ENCODE measurements around the gene GCC2. TPM values are rescaled to one million over a fixed set of nuclear protein-coding genes. Genes with fewer than 3 reads are reported as not detected.

The GCC2 gene
- total and polyA plus RNA-seq, 2 experiments from 2014 or later: 43.4 to 172 TPM

GRCh38 chr2:108538000-108538625 is 89.1 kb downstream of the GCC2 start:
- Histone ChIP-seq H3K9me2 (ENCODE audit: insufficient read depth) (no peaks in the 10 kb centered on the region), H3K27me3 (ENCODE audit: insufficient read depth) (peaks cover 13% of the 10 kb centered on the region), H3K4me1 (ENCODE audit: insufficient read depth) (peaks cover 9% of the 10 kb centered on the region), H3K4me3 (no peak overlapping the region), H3K36me3 (ENCODE audit: insufficient read depth) (no peaks in the 10 kb centered on the region), H3F3A (replicated peaks; ENCODE audit: low read depth) (no peaks in the 10 kb centered on the region), H3K4me2 (no peak overlapping the region), H3K79me2 (replicated peaks; ENCODE audit: insufficient read depth) (peaks cover 77% of the 10 kb centered on the region), H4K20me1 (replicated peaks; ENCODE audit: insufficient read depth) (peaks cover 30% of the 10 kb centered on the region), H2AFZ (no peak overlapping the region), H3K27ac (ENCODE audit: low read depth) (no peak overlapping the region)
- ATAC-seq (no peak; the same call in 2 of the 3 replicates), DNase-seq (ENCODE audit: low spot score) (peak; percentile 16)
- H3K9me3 Mint-ChIP-seq: no peaks in the 10 kb centered on the region
- H3K27ac Mint-ChIP-seq: no peak overlapping the region
- TF ChIP-seq CTCF (conservative IDR thresholded peaks at IDR 0.05; ENCODE audit: low read depth in 2 of 2) (no peak), JUNB (IDR thresholded peaks at IDR 0.05; ENCODE audit: unreplicated experiment) (no peak), ETS1 (IDR thresholded peaks at IDR 0.05) (no peak), CREB1 (CRISPR knock-in tag; IDR thresholded peaks at IDR 0.05; ENCODE audit: low read depth) (no peak), EZH2 (IDR thresholded peaks at IDR 0.05; ENCODE audit: low read depth, unreplicated experiment) (no peak), REST (IDR thresholded peaks at IDR 0.05; ENCODE audit: unreplicated experiment) (no peak), POLR2AphosphoS5 (IDR thresholded peaks at IDR 0.05; ENCODE audit: low read depth) (no peak), ZNF462 (CRISPR knock-in tag; IDR thresholded peaks at IDR 0.05) (no peak), NANOG (IDR thresholded peaks at IDR 0.05; ENCODE audit: borderline replicate concordance) (no peak), STAT1 (IDR thresholded peaks at IDR 0.05; ENCODE audit: unreplicated experiment) (no peak), EZH2phosphoT487 (IDR thresholded peaks at IDR 0.05; ENCODE audit: unreplicated experiment) (no peak), ZNF114 (CRISPR knock-in tag; IDR thresholded peaks at IDR 0.05) (no peak), ZNF331 (CRISPR knock-in tag; IDR thresholded peaks at IDR 0.05; ENCODE audit: low read depth) (no peak)
- peaks cover 7% of the 10 kb centered on the region for H3K27me3 Mint-ChIP-seq (ENCODE audit: insufficient read depth, low read depth, poor library complexity)
- no peak overlapping the region for H3K4me3 Mint-ChIP-seq
- peaks cover 22% of the 10 kb centered on the region for H3K4me1 Mint-ChIP-seq
- H3K36me3 Mint-ChIP-seq (ENCODE audit: low read depth): peaks cover 8% of the 10 kb centered on the region; the same call in 2 of the 3 replicates
